ENCODE measurements around the gene NT5C1B.

The NT5C1B gene

DNA sequence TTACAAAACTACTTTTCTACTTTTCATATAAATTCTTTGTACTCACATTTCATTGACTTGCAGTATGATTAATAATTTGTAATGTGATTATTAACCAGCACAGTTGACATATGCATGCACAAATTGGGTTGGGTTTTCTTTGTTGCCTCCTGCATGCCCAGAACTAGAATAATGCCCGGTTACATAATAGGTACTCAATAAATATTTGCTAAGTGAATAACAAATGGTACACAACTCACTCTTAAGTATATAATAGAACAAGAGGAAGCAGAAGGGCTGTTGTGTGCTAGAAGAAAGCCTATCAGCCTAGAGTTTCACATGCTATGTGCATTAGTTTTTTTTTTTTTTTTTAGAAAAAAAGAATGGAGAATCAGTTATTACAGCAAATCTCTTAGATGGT lies 38.2 kb downstream of the NT5C1B start:
- DNase-seq (ENCODE audit: low read depth in 2 of 2) = no peak

DNA sequence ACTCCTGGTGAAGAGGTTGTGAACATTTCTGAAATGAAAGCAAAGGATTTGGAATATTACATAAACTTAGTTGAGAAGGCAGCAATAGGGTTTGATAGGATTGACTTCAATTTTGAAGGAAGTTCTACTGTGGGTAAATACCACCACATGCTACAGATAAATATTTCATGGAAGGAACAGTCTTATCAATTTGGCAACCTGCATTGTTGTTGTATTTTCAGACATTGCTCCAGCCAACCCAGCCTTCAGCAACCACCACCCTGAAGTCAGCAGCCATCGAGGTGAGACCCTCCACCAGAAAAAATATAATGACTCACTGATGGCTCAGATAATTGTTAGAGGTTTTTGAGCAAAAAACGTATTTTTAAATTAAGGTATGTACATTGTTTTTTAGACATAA lies 38.9 kb downstream of the NT5C1B start:
- no peak for DNase-seq (ENCODE audit: low read depth in 2 of 2)

DNA sequence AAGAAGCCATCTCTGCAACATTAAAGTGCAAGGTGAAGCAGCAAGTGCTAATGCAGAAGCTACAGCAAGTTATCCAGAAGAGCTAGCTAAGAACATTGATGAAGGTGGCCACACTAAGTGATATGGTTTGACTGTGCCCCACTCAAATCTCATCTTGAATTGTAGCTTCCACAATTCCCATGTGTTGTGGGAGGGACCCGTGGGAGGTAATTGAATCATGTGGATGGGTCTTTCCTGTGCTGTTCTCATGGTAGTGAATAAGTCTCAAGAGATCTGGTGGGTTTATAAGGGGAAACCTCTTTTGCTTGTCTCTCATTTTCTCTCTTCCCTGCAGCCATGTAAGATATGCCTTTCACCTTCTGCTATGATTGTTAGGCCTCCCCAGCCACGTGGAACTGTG lies 40.3 kb downstream of the NT5C1B start:
- no peak for DNase-seq (ENCODE audit: low read depth in 2 of 2)

DNA sequence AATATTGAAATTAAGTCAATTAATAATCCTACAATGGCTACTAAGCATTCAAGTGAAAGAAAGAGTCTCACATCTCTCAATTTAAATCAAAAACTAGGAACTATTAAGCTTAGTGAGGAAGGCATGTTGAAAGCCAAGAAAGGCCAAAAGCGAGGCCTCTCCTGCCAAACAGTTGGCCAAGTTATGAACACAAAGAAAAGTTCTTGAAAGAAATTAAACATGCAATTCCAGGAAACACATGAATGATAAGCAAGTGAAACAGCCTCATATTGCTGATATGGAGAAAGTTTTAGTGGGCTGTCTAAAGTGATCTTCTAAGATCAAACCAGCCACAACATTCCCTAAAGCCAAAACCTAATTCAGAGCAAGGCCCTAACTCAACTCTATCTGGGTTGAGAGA lies 40.7 kb downstream of the NT5C1B start:
- DNase-seq (ENCODE audit: low read depth in 2 of 2) = no peak

DNA sequence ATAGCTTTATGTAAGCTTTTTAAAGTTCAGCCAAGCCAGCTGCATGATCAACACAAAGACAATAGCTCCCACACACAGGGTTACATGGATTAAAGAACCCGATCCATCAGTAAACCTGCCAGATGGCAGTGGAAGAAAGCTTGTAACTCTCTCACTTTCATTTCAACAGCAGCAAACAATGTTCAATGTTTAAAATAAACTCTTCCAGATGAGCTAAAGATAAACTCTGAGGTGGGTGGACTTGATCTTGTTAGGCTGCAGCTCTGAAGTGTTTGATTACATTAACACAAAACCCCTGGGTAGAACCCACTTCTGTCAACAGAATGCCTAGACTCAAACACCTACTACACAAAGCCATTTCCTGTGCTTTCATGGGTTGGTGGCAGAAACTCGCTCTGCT lies 42.8 kb downstream of the NT5C1B start:
- no peak for DNase-seq (ENCODE audit: low read depth in 2 of 2)

DNA sequence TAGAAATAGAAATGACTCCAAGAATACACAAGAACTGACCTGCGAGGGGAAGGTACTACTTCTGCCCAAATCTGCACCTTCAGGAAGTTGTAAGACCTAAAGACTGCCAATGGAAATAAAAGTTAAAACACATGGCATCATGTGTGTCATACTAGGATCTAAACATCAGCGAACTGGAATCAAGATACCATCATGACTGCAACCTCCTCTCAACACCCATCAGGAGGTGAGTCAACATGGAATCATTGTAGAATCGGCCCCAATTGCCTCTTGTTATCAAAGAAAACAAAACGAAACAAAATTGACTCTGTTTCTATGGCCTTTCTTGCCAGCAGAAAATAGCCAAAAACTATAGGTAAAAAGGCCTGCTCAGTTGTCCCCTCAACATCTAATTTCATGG lies 44.0 kb downstream of the NT5C1B start:
- DNase-seq (ENCODE audit: low read depth in 2 of 2) = no peak

DNA sequence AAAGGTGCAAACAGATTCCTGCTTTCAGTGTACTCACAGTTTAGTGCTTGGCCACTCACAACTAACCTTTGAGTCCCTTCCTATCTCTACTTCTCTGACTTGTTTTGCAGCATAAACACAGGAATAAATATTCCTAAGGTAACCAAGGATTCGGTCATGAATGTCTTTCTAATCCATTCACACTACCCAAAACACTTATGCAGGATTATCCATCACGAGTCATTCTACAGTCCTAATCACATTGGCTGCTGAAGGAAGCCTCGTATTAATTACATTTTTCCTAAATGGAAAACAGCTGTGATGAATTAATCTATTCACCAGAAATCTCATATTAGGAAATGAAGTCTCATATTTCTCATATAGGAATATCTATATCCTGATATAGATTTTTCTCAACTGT lies 45.2 kb downstream of the NT5C1B start:
- DNase-seq (ENCODE audit: low read depth in 2 of 2) = no peak

DNA sequence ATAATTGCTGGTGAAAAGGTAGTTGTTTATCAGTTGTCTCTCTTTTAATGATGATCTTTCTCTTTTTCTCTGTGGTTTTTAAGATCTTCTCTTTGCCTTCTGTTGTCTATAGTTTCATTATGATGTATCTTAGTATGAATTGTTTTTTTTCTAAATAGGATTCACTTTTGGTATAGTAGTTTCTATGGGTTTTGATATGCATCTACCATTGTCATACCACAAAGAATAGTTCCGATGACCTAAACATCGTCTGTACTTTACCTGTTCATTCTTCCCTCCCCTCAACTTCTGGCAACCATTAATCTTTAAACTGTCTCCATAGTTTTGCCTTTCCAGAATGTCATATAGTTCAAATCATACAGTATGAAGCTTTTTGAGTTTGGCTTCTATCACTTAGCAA lies 48.5 kb downstream of the NT5C1B start:
- DNase-seq (ENCODE audit: low read depth in 2 of 2) = no peak

DNA sequence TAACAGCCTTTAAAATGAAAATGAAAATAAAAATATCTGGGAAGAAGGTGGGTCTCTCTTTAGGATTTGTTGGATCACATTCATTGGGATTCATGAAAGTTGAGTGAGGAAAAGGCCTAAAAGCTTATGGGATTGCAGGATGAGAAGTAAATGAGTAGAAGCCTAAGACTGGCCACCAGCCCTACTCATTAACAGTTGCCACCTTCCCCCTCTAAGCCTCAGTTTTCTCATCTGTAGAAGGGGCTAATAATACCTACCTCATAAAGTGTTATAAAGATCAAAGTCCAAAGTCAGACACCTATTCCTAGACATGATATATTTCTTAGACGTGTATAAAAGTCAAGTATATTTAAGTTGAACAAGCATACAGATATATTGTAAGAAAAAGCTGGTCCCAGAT lies 52.7 kb downstream of the NT5C1B start:
- no peak for DNase-seq (ENCODE audit: low read depth in 2 of 2)

DNA sequence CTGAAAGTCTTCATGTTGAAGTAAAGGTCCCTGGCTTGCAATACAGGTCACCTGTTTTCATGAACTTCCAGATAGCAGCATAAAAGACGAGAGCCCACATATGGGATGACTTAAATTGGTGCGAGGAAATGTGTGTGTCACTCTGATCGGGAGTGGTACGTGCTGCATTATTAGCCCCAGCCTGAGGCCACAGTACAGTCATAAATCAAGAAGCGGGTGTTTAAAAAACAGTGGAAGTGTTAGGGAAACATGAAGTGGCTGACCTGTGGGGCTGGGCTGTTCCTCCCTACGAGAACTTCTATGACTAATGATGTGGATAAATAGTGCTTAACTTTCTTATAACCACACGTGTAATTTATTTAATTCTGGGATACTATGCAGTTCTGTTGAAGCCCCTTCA lies 53.3 kb downstream of the NT5C1B start:
- DNase-seq (ENCODE audit: low read depth in 2 of 2) = no peak

DNA sequence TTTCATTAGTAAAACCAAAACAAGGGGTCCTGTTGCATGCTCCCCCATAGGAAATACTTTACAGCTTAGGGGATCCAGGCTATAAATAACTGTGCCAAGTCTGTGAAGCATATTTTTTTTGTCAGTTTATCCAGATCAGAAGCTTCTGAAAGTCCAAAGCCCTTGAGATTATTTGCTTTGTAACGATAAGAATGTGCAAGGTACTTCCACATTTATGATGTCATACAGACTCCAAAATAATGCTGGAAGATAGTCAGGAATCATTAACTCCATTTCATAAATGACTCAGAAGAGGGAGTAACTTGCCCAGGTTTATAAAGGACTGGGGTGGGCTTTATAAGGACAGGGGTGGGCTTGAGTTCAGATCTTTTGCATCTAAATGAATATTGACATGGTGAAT lies 58.2 kb downstream of the NT5C1B start:
- no peak for DNase-seq (ENCODE audit: low read depth in 2 of 2)

DNA sequence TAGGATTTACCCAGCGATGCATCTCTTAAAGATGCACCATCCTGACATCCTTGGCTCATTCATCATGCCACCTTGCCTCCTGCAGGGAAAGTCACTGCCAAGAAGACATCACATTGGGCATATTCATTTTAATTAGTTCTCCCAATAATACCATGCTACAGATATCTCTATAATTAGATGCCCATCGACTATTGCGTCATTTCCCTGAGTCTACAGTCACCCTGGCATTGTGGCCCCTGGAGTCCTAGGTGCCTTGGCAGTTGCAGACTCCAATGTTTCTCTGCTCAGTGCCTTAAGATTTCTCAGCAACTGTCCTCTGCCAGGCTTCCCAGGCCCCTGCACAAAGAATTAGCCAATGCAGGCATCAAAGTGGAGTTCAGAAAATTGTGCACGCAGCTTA lies 61.5 kb downstream of the NT5C1B start:
- no peak for DNase-seq (ENCODE audit: low read depth in 2 of 2)

DNA sequence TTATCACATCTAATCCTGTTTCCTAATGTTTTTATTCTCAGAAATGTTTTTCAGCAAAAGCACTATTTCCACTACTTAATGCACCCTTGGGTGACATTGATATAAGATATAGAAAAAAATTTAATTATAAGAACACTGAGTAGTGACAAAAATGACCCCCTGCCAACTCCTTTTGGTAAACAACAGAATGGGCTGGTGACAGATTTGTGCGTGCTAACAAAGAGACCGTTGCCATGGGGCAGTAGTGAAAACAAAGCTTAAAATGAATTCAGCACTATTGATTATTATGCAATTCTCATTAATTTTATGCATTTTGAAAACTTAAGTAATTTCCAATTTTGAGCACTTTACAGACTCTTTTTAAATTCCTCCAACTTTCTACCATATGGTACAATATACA lies 62.0 kb downstream of the NT5C1B start:
- no peak for DNase-seq (ENCODE audit: low read depth in 2 of 2)

DNA sequence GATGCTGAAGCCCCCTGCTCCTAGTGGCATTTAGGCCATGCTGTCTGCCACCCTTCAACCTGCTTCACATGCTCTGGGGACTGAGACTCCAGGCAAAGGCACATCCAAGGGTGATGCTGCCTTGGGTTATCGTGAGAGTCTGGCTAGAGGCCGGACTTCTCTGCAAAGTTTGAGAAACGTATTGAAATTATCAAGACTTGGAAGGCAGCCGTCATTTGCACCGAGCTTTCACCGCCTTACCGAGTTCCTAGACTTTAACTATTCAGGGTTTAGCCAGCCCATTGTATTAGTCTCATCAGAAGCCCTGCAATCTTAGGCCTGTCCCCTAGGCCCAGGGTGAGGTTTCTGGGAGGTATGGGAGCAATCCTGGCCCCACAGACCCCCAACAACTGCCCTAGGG lies 62.9 kb downstream of the NT5C1B start:
- no peak for DNase-seq (ENCODE audit: low read depth in 2 of 2)

DNA sequence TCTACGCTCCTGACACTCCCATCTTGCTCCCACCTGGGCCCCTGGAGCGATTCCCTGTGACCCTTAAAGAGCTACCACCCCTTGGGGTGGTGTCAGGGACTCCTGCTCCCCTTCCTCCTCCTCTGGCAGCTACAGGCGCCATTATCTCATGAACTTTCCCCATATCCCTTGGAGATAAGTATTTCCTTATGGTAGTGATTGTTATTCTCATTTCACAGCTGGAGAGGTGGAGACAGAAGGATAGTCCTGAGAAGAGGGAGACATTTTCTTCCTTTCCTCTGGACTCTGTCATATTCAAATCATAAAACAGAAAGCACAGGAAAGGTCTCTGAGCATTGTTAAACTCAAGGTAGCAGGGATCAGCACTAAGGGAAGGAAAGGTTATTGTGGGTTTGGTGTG lies 63.5 kb downstream of the NT5C1B start:
- DNase-seq (ENCODE audit: low read depth in 2 of 2) = no peak

DNA sequence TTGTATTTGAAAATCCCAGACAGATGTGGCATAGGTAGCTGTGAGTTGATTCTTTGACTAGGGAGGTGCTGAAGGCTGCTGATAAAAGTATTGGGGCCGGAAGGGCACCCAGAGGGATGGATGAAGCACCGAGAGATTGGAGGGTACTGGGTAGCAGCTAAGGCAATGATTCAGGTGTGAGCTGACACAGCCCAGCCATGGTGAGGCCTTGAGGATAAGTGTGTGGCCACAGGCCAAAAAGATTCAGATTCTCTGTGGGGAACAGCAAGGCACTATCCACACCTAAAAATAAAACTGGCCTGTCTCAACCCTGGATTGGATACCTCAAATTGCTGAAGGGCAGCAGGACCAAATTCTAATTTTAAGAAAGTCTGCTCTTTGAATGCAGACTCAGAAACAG lies 64.1 kb downstream of the NT5C1B start:
- no peak for DNase-seq (ENCODE audit: low read depth in 2 of 2)

DNA sequence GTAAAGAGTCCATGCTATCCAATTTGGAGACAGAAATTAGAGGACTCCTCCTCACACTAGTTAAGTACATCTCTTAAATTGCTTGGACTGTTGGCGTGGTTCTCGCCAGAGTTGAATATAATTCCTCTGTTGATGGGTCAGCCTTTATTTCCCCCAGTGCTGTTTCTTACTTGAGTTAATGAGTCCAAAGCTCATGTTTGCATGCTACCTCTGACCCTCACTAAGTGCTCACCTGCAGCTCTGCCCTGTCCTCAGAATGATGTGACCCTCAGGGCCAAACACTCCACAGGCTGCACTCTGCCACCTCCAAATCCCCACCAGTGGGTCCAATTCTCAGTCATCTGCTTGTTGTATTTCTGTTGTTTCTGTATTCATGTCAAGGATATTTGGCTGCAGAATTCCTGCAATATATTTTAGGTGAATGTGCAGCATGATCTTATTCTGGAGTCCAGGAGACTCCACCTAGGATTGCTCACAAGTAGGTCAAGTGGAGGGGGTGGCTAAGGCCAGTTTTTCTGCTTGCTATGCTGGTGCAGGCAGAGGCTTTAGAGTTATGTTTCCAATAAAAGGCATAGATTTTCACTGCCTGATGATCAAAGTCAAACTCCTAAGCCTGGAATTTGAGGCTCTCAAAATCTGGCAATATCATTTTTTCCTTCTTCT lies 66.8 kb downstream of the NT5C1B start:
- DNase-seq (ENCODE audit: low read depth in 2 of 2) = no peak

DNA sequence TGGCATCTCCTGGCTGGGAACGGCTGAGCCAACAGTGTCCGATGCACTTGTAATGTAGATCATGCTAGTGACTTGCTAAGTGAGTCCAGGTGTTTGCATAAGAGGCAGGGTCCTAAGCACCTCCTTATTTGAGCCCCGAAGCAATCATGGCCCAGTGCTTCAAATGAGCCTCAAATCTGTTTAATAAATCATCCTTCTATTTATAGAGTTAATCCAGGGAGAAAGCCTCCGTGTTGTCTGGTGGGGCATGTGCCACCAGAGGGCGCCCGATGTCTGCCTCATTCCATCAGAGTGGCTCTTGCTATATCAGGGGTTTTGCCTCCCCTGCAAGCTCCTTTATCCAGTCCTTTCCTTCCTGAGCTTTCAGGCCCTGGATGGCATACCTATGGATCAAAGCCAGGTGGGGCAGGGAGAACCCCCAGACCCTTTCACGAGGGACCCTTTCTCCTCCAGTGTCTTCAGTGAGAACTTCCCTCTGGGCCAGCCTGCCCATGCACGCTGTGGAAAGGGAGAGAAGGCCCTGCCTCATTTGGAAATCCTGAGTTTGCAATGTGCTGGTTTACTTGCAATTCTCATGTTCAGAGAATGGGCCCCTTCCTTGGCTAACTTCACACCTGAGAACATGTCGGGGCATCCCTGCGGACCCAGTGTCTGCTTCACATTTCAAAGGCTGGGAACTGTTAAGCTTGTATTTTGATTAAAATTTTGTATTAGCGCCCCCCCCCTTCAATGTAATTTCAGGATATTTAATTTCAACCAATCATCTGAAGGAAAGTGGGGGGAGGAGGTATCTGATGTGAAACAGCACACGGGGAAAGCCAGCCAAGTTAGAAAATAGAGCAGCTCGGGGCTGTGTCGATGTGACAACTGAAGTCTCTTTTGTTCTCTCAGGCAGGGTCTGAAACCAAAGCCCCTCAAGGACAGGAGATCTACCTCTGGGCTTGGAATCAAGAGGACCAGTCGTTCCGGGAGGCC lies 68.6 kb downstream of the NT5C1B start:
- peak; percentile 45 to 53 for DNase-seq (ENCODE audit: low read depth in 2 of 2)

DNA sequence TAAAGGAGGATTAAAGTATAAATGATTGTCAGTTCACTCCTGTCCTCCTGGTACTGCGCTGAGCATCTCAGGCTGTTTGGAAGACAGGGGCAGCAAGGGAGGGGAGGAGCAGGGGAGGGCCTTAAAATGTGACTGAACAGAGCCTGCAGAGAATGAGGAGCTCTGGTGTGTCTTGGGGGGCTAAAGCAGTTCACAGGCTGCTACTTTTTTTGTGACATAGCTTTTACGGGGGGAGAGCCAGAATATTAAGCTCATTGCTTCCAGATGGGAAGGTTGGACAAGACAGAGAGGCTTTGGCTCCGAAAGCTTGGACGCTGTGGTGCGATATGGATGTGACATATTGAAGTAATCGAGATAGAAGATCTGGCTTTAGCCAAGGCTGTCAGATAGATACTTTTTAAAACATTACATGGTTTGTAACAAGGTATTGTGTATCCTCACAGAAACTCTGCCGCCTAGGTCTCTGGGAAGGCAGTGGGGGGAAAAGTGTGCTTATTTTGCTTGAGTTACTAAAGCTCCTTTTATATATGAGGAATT lies 69.4 kb downstream of the NT5C1B start:
- DNase-seq (ENCODE audit: low read depth in 2 of 2) = no peak

DNA sequence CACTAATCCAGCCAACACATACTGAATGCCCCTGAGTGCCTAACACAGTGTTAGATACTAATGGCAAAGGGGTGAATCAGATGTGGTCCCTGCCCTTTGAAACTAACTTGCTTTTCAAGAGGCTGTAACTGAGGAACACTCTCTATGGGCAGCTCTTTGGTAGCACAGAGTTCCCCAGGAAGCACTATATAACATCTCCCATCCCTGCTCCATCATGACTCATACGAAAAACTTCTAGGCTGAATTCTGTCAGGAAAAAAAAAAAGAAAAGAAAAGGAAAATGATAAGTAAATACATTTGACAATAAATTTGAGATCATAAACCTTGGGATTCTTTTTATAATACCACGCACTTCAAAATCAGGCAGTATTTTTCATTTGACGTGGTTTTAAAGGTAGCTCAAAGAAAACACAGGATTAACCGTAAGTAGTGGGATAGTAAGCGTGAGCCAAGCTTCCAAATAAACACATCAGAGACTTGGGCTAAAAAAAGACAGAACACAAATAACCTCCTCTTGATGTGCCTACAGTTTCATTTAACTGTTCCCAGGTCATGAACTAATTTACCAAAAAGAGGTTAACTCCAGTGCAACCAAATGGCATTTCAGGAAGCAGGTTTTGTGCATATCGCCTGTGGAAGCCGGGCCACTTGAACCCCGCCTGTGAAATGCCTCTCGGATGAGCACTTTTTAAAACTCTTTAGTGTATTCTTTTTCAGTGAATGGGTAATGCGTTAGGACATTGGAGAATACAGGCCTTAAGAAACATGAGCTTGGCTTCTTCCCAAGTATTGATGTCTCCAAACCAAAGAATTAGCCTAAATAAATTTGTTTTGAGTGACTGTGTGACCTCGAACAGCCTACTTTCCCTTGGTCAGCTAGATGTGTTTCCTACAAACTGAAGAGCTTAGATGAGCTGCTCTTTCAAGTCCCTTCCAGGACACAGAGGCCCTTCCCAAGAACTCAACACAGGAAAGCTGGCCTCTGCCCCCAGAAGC lies 71.0 kb downstream of the NT5C1B start:
- DNase-seq (ENCODE audit: low read depth in 2 of 2) = no peak

DNA sequence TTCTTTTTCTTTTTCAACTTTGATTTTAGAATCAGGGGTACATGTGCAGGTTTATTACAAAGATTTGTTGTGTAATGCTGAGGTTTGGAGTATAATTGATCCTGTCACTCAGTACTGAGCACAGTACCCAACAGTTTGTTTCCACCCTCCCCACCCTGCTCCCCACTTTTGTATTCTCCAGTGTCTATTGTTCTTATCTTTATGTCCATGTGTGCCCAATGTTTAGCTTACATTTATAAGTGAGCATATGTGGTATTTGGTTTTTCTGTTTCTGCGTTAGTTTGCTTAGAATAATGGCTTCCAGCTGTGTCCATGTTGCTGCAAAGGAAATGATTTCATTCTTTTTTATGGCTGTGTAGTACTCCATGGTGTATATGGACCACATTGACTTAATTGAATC lies 72.0 kb downstream of the NT5C1B start:
- DNase-seq (ENCODE audit: low read depth in 2 of 2) = no peak

DNA sequence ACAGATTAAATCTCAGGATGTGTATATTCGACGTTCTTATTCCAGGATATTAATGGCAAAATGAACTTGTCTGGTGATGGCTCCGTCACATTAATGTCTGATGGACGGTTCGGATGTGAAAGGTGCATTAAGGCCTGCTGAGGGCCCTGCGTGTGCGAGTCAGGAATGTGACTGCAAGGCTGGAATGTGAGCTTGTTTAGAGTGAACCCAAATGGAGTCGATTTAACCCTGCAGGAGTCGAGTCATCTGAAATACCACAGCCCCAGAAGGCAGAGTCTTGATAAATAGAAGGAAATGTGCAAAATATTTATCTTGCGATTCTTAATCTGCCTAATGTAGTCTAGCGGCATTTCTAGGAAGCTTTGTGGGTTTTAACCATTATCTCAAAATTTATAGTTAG lies 73.3 kb downstream of the NT5C1B start:
- no peak for DNase-seq (ENCODE audit: low read depth in 2 of 2)
